Measurements from ENCODE around the gene DCANP1. TPM values are rescaled to one million over a fixed set of nuclear protein-coding genes. Genes with fewer than 3 reads are reported as not detected.

Gene DCANP1
- polyA plus RNA-seq, 2 of the 4 experiments (the other 2 are of a cell fraction): not detected

- no peaks in the 10 kb centered on the region for H3K9me3 ChIP-seq
- ATAC-seq: no peak
- TF ChIP-seq HEYL (CRISPR knock-in tag; IDR thresholded peaks at IDR 0.05) (no peak), ZNF302 (CRISPR knock-in tag; IDR thresholded peaks at IDR 0.05) (no peak), FOXS1 (CRISPR knock-in tag; IDR thresholded peaks at IDR 0.05) (no peak), BCL3 (IDR thresholded peaks at IDR 0.05) (no peak), ZFP36 (IDR thresholded peaks at IDR 0.05; ENCODE audit: borderline replicate concordance, partially characterized antibody) (no peak), HOXB13 (CRISPR knock-in tag; IDR thresholded peaks at IDR 0.05; ENCODE audit: low read depth) (no peak), PHF8 (IDR thresholded peaks at IDR 0.05; ENCODE audit: borderline replicate concordance, low read depth) (no peak), REST (IDR thresholded peaks at IDR 0.05) (no peak), POLR2A (IDR thresholded peaks at IDR 0.05; ENCODE audit: low read length) (no peak), PBX3 (IDR thresholded peaks at IDR 0.05) (no peak), CHD2 (IDR thresholded peaks at IDR 0.05; ENCODE audit: low read length, partially characterized antibody) (no peak), USF2 (IDR thresholded peaks at IDR 0.05) (no peak), RFX5 (IDR thresholded peaks at IDR 0.05) (no peak), BHLHE40 (IDR thresholded peaks at IDR 0.05; ENCODE audit: low read depth, low read length) (no peak), ESRRA (IDR thresholded peaks at IDR 0.05; ENCODE audit: borderline replicate concordance, low read length) (no peak), POLR2AphosphoS2 (conservative IDR thresholded peaks at IDR 0.05; ENCODE audit: low read length) (no peak), TFCP2L1 (CRISPR knock-in tag; IDR thresholded peaks at IDR 0.05) (no peak), CBX2 (IDR thresholded peaks at IDR 0.05; ENCODE audit: borderline replicate concordance, low read depth) (no peak)
- ChIA-PET CTCF (interaction anchor here (1.1 to 37.5 kb wide), 7 partner anchors 8 to 376 kb away, joined by 3 to 1932 read pairs (median 5); partner anchors contain the start of gene DCANP1), POLR2A (no interaction called here)
- no peak overlapping the region for H3K27ac ChIP-seq
- no peak overlapping the region for H3K4me3 ChIP-seq
- H3K4me2 ChIP-seq: no peak overlapping the region
- 53% methylated on average over 3 of the region's 3 CpGs for WGBS (ENCODE audit: missing lambda C conversion rate)
- DNase-seq (ENCODE audit: low read depth in 1 of 2, low spot score in 1 of 2): no peak
- peaks cover 10% of the 10 kb centered on the region; the same call in 2 of the 3 replicates for H3K4me1 ChIP-seq
- FAIRE-seq: no peak
These were observed 7.8 kb upstream of the DCANP1 start for GRCh38 chr5:135454946-135455345.

GRCh38 chr5:135453613-135454012 lies 6.5 kb upstream of the DCANP1 start:
- 51% methylated on average over 4 of the region's 4 CpGs for WGBS (ENCODE audit: missing lambda C conversion rate)
- TF ChIP-seq CBX8 (IDR thresholded peaks at IDR 0.05) (no peak), KDM1A (IDR thresholded peaks at IDR 0.05; ENCODE audit: low read depth) (no peak), MAZ (IDR thresholded peaks at IDR 0.05; ENCODE audit: borderline replicate concordance, low read depth, low read length) (no peak), POLR2A (IDR thresholded peaks at IDR 0.05; ENCODE audit: low read length) (no peak), NR3C1 (IDR thresholded peaks at IDR 0.05) (no peak), EHMT2 (IDR thresholded peaks at IDR 0.05; ENCODE audit: low read depth) (no peak), JUN (IDR thresholded peaks at IDR 0.05) (no peak), TP53 (CRISPR knock-in tag; IDR thresholded peaks at IDR 0.05) (no peak), E2F6 (IDR thresholded peaks at IDR 0.05; ENCODE audit: borderline replicate concordance, low read depth) (no peak), MAX (IDR thresholded peaks at IDR 0.05) (no peak), NPAS2 (CRISPR knock-in tag; IDR thresholded peaks at IDR 0.05; ENCODE audit: borderline replicate concordance) (no peak), KDM5A (IDR thresholded peaks at IDR 0.05) (no peak), CBX2 (IDR thresholded peaks at IDR 0.05; ENCODE audit: borderline replicate concordance, low read depth) (no peak), TFCP2L1 (CRISPR knock-in tag; IDR thresholded peaks at IDR 0.05) (no peak), HOXB5 (CRISPR knock-in tag; IDR thresholded peaks at IDR 0.05) (no peak)
- Histone ChIP-seq H3K9me3 (no peaks in the 10 kb centered on the region), H3K4me2 (no peak overlapping the region), H3K4me3 (no peak overlapping the region), H3K4me1 (peaks cover 1% of the 10 kb centered on the region; the same call in 1 of the 3 replicates), H3K27ac (no peak overlapping the region)
- CTCF ChIA-PET: interaction anchor here (37.5 kb wide), 1 partner anchor 108 kb away, joined by 1932 read pairs; no protein-coding TSS in a partner anchor
- ATAC-seq: no peak
- POLR2A ChIA-PET: no interaction called here
- FAIRE-seq: no peak
- no peak for DNase-seq (ENCODE audit: low read depth in 1 of 2, low spot score in 1 of 2)
